ENCODE results near the gene SH2B3. TPM values are rescaled to one million over a fixed set of nuclear protein-coding genes. Genes with fewer than 3 reads are reported as not detected.

The SH2B3 gene
- polyA plus RNA-seq, 1 experiment: 21.6 TPM

DNA sequence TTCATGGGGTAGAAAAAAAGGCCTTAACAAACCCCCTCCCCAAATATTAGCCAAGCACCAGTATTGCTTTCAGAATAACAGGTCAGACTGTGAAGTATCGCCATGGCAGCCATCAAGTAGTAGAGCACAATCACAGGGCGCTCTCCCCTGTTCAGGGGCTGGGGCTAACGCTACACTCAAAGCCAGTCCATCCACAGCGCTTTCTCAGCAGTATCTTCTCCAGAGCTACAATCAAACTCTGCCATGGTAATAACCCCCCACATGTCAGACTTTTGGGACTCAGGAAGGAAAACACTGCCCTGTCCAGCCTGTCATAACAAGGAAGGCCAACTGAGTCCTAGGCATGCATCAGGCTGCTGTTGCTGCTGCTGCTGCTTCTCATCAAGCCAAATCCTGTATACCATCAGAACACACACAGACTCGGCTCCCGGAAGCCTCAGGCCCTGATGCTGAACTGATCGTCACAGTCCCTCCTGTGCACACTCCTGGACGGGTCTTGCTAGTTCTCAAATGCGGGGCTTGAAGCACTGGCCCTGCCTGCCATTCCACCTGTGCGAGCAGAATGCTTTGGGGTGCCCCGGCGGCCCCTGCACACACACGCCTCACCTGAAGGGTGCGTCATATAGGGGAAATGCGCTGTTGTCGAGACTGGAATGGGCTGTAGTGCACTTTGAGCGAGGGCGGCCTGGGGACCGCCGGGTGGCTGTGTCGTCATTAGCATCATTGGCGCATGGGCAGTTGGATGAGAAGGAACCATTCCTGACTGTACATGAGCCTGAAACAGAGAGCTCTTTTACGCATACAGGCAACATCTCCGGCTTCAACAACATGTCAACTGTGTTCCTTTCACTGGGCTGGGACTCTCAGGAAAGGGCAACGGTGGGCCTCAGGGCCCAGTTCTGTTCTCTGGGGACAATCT lies 47.6 kb downstream of the SH2B3 start:
- H3K9me3 ChIP-seq (ENCODE audit: control insufficient read depth, insufficient read depth, low read length): no peaks in the 10 kb centered on the region
- ChIA-PET POLR2A (no interaction called here), CTCF (interaction anchor here (2.2 to 10.4 kb wide), 2 partner anchors 56 to 75 kb away, joined by 16 to 349 read pairs; no protein-coding TSS in a partner anchor)
- no peak overlapping the region for H3K4me3 ChIP-seq (ENCODE audit: low read depth, low read length)
- TF ChIP-seq, protein P1, sequence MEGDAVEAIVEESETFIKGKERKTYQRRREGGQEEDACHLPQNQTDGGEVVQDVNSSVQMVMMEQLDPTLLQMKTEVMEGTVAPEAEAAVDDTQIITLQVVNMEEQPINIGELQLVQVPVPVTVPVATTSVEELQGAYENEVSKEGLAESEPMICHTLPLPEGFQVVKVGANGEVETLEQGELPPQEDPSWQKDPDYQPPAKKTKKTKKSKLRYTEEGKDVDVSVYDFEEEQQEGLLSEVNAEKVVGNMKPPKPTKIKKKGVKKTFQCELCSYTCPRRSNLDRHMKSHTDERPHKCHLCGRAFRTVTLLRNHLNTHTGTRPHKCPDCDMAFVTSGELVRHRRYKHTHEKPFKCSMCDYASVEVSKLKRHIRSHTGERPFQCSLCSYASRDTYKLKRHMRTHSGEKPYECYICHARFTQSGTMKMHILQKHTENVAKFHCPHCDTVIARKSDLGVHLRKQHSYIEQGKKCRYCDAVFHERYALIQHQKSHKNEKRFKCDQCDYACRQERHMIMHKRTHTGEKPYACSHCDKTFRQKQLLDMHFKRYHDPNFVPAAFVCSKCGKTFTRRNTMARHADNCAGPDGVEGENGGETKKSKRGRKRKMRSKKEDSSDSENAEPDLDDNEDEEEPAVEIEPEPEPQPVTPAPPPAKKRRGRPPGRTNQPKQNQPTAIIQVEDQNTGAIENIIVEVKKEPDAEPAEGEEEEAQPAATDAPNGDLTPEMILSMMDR (IDR thresholded peaks at IDR 0.05; ENCODE audit: low read depth, low read length): no peak
- H3K27me3 ChIP-seq (ENCODE audit: control insufficient read depth, insufficient read depth, low read length): no peaks in the 10 kb centered on the region
- no peak for DNase-seq (ENCODE audit: low read depth, low spot score)
- H3K27ac ChIP-seq (ENCODE audit: low read depth, low read length): no peak overlapping the region

DNA sequence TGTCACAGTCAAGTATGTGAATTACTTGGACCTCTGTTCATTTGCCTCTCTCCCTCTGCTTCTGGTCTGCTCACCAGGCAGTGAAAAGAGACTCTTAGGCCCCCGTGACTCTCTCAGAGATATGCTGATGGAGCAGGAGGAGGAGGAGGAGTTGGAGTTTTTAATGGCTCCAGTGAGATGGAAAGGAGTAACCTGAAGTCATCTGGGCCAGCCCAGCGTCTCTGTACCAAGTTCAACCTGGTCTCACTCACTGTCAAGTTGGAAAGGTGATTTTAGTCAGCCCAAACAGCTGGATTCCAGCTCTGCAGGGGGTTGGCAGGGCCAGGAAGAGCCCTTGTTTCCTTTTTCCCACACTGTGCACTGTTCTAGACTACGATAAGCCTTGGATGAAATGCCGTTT lies 48.6 kb downstream of the SH2B3 start:
- Histone ChIP-seq H3K9me3 (ENCODE audit: control insufficient read depth, insufficient read depth, low read length) (no peaks in the 10 kb centered on the region), H3K27ac (ENCODE audit: low read depth, low read length) (no peak overlapping the region), H3K27me3 (ENCODE audit: control insufficient read depth, insufficient read depth, low read length) (no peaks in the 10 kb centered on the region), H3K4me3 (ENCODE audit: low read depth, low read length) (no peak overlapping the region)
- POLR2A ChIA-PET: no interaction called here
- CTCF ChIA-PET: interaction anchor here (0.7 to 10.4 kb wide), 3 partner anchors 50 to 219 kb away, joined by 3 to 349 read pairs (median 4); no protein-coding TSS in a partner anchor
- no peak for DNase-seq (ENCODE audit: low read depth, low spot score)
- TF ChIP-seq, protein P1 (IDR thresholded peaks at IDR 0.05; ENCODE audit: low read depth, low read length): no peak

DNA sequence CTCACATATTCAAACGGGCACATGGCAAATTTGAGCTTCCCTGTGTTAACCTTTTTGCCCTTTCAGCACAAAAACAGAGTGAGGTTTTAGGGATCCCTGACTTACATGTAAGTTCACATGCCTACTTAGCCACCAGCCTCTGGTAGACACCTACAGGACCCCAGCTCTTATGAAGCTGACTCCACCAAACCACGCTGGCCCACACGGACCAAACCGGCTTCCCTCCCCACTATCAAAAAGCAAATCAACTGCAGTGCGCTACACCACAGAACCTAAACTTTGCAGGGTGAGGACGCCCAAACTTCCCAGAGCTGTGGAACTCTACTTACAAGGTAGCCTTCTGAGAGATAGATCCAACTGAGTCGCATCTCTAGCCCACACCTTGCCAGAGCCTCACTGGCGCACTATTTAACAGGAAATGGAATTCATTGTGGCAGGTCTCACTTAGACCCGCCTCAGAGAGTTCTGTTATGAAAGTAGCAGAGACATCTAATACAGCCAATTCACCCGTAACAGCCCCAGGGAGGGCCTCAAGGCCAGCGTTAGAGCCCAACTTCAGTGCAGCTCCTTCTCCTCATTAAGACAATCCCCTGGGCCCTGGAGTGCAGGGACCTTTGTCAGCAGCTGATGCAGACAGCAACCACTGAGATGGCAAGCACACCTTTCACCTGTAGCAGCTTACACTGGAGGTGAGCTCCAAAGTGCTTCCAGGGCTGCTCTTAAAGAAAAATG lies 49.2 kb downstream of the SH2B3 start:
- H3K27me3 ChIP-seq (ENCODE audit: control insufficient read depth, insufficient read depth, low read length): no peaks in the 10 kb centered on the region
- ChIA-PET POLR2A (no interaction called here), CTCF (interaction anchor here (0.5 to 10.4 kb wide), 4 partner anchors 14 to 218 kb away, joined by 3 to 349 read pairs (median 4); no protein-coding TSS in a partner anchor)
- no peak overlapping the region for H3K4me3 ChIP-seq (ENCODE audit: low read depth, low read length)
- TF ChIP-seq, protein P1 (IDR thresholded peaks at IDR 0.05; ENCODE audit: low read depth, low read length): no peak
- peak overlapping the region; percentile 33 for H3K27ac ChIP-seq (ENCODE audit: low read depth, low read length)
- no peak for DNase-seq (ENCODE audit: low read depth, low spot score)
- H3K9me3 ChIP-seq (ENCODE audit: control insufficient read depth, insufficient read depth, low read length): no peaks in the 10 kb centered on the region

DNA sequence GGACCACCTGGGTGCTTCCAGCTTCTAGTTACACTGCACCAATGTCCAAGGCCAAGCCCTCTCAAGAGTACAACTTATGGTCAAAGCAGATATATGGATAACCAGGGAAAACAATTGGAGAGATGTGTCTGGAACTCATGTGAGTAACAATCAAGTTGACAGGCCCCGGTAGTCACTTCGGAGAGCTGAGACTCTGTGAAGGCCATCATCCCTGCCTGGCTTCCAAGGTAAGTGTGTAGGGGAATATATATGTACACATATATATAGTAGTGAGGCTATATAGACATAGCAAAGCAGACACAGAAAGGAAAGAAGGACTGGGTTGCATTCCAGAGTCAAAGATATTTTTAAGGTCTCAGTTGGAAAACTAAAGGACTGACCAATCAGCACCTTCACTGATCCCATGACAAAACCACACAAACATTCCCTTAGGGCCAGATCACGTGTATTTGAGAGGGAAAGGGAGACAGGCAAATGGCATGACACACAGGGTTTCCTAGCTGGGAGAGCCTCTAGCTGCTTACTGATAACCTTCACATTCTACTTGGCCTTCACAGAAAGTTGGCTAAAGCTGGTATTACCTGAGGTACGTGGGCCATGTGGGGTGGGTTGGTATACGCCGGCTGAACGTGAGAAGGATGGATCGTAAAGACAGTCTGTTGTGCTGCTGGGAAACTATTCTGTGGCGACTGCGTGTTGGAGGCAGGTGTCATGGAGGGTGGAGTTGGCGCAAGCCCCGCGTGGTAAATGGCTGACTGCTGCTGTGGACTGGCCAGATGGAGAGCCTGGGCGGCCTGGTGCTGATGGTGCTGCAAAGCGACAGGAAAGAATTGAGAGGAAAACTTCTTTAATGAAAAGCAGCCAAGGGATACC lies 50.0 kb downstream of the SH2B3 start:
- TF ChIP-seq, protein P1 (IDR thresholded peaks at IDR 0.05; ENCODE audit: low read depth, low read length): no peak
- Histone ChIP-seq H3K27me3 (ENCODE audit: control insufficient read depth, insufficient read depth, low read length) (no peaks in the 10 kb centered on the region), H3K27ac (ENCODE audit: low read depth, low read length) (peak overlapping the region; percentile 33), H3K4me3 (ENCODE audit: low read depth, low read length) (no peak overlapping the region), H3K9me3 (ENCODE audit: control insufficient read depth, insufficient read depth, low read length) (no peaks in the 10 kb centered on the region)
- POLR2A ChIA-PET: no interaction called here
- CTCF ChIA-PET: interaction anchor here (0.8 to 10.4 kb wide), 2 partner anchors 51 to 58 kb away, joined by 3 to 349 read pairs; no protein-coding TSS in a partner anchor
- no peak for DNase-seq (ENCODE audit: low read depth, low spot score)

All from AG04450 (cell line).